H1 (cell line): ENCODE data around the gene HNRNPH2. TPM values are rescaled to one million over a fixed set of nuclear protein-coding genes. Genes with fewer than 3 reads are reported as not detected.

Source experiments
- CBX5 ChIP-seq: fragments of 300-800, 300-1000 bp; sonication (generic); IDR thresholded peaks from 2 replicates; pipeline ENCODE4 v1.7.1; 2016; ENCODE audit warnings: antibody characterized with exemption, low read length, low read depth
- CREB1 ChIP-seq: IDR thresholded peaks from 2 replicates; pipeline ENCODE4 v1.6.1; 2012; ENCODE audit warnings: inconsistent platforms
- KDM4A ChIP-seq: IDR thresholded peaks from one replicate; pipeline ENCODE4 v1.7.1; 2012; ENCODE audit warnings: low read depth, mild to moderate bottlenecking, moderate library complexity, low read length, inconsistent platforms; ENCODE audit not compliant: severe bottlenecking
- NRF1 ChIP-seq: IDR thresholded peaks from 2 replicates; pipeline ENCODE4 v1.6.1; 2011; ENCODE audit warnings: mild to moderate bottlenecking, low read depth, low read length, improper control_type of control experiment
- PHF8 ChIP-seq: fragments of 200-600 bp; sonication (generic); conservative IDR thresholded peaks from 2 replicates; pipeline ENCODE4 v1.7.1; 2012; ENCODE audit warnings: low read depth, mild to moderate bottlenecking, inconsistent platforms, low read length, moderate library complexity
- RAD21 ChIP-seq, 2 experiments: IDR thresholded peaks in 1 of 2; conservative IDR thresholded peaks in 1 of 2; 2 replicates each; pipeline ENCODE4 v1.6.1; 2011; ENCODE audit warnings: low read depth in 2 of 2, low read length in 2 of 2, improper control_type of control experiment in 1 of 2, inconsistent platforms in 1 of 2, mild to moderate bottlenecking in 1 of 2, moderate library complexity in 1 of 2
- TBP ChIP-seq: IDR thresholded peaks from 2 replicates; pipeline ENCODE4 v1.6.1; 2011; ENCODE audit warnings: low read depth, low read length, improper control_type of control experiment
- polyA plus RNA-seq, 7 experiments: library from polyadenylated mRNA; depleted of rRNA in 3 of 7; stranded (reverse) in 5 of 7; unstranded in 2 of 7; fragments of >200 nt in 5 of 7; fragments of 200-250 nt in 2 of 7; gene quantifications; 1 replicate in 5 of 7; 2 replicates in 1 of 7; 4 replicates in 1 of 7; pipeline versions ENCODE4 v1.2.1 to v1.2.3, GENCODE V29; 2011 to 2013; ENCODE audit warnings: missing spikeins in 2 of 7, mixed read lengths in 2 of 7
- total RNA-seq: library from RNA; stranded (reverse); fragmentation: NEBNext Ultra II Directional; extraction: Animal tissue kit (Norgen Biotek cat#: 25700); gene quantifications from 2 replicates; pipeline ENCODE4 v1.2.1, GENCODE V29; 2021

HNRNPH2 gene
- total and polyA plus RNA-seq, 2 of the 8 experiments (the other 6 are each of a cell fraction or from before 2014, with no cell fraction given): 27.7 to 66.7 TPM

- TF ChIP-seq KDM4A (no peak), CBX5 (no peak), NRF1 (no peak), CREB1 (no peak), RAD21 (IDR thresholded peaks at IDR 0.05 in 1 of 2, conservative IDR thresholded peaks at IDR 0.05 in 1 of 2; ENCODE audit: low read depth in 2 of 2, low read length in 2 of 2) (no peak), PHF8 (no peak), TBP (no peak)
- TF ChIP-seq, all 59 proteins: peak for 0
Measured at GRCh38 chrX:101452056-101452455, 44.0 kb downstream of the HNRNPH2 start (continued).
